Left ventricle myocardium inferior (tissue), 1 donor: Measurements from ENCODE around the gene ACTL8. TPM values are rescaled to one million over a fixed set of nuclear protein-coding genes. Genes with fewer than 3 reads are reported as not detected.

Experiments
- DNase-seq: peaks from one replicate; pipeline ENCODE4 v3.0.0-alpha.2; 2020
- H3K27ac ChIP-seq: fragments of 200-600 bp; replicated peaks from 2 replicates; pipeline ENCODE4 v1.8.0; 2021
- H3K27me3 ChIP-seq: fragments of 200-600 bp; 2 replicates; pipeline ENCODE4 v1.8.0; 2021; ENCODE audit warnings: low read depth
- H3K36me3 ChIP-seq: fragments of 200-600 bp; 2 replicates; pipeline ENCODE4 v1.8.0; 2021
- H3K4me1 ChIP-seq: fragments of 200-600 bp; 2 replicates; pipeline ENCODE4 v1.8.0; 2021
- H3K4me3 ChIP-seq: fragments of 200-600 bp; 2 replicates; pipeline ENCODE4 v1.8.0; 2021; ENCODE audit warnings: mild to moderate bottlenecking, moderate library complexity
- H3K9me3 ChIP-seq: fragments of 200-600 bp; replicated peaks from 2 replicates; pipeline ENCODE4 v1.8.0; 2021
- intact Hi-C: fragments of 100-400 bp; cut with micrococcal nuclease; formaldehyde crosslinking; loops from one replicate; pipeline ENCODE4 v1.11.0; 2022
- total RNA-seq: library from RNA; stranded (reverse); fragmentation: NEBNext Ultra II Directional; extraction: Animal tissue kit (Norgen Biotek cat#: 25700); gene quantifications from one replicate; pipeline ENCODE4 v1.2.1, GENCODE V29; 2021
- TF ChIP-seq, protein P1 (sequence below): fragments of 200-600 bp; IDR thresholded peaks from 2 replicates; pipeline ENCODE4 v1.8.0; 2021; ENCODE audit warnings: antibody characterized with exemption, mild to moderate bottlenecking, borderline replicate concordance
- donor health status: DM: no; HTN: yes; CAD: no; lungs with severe emphysema.

Gene ACTL8
- total RNA-seq, 1 donor from 2014 or later, result not detected

DNA sequence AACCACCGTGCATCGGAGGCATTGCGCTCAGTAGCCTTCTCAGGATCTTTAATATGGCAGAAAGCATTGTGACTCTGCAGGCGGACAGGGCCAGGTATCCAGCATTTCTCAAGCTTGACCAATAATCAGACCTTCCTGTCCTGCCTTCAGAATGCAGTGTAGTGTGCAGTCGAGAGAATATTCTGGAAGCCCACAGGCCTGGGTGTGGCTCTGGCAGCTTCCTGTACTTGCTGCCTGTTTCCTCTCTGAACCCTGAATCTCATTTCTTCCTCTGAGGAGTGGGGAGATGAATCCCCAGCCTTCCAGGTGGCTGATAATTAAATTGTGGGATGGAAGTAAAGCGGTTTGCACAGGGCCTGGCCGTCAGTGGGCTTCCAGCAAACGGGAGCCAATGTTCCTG, 42.3 kb downstream of the ACTL8 start:
- TF ChIP-seq, protein P1, sequence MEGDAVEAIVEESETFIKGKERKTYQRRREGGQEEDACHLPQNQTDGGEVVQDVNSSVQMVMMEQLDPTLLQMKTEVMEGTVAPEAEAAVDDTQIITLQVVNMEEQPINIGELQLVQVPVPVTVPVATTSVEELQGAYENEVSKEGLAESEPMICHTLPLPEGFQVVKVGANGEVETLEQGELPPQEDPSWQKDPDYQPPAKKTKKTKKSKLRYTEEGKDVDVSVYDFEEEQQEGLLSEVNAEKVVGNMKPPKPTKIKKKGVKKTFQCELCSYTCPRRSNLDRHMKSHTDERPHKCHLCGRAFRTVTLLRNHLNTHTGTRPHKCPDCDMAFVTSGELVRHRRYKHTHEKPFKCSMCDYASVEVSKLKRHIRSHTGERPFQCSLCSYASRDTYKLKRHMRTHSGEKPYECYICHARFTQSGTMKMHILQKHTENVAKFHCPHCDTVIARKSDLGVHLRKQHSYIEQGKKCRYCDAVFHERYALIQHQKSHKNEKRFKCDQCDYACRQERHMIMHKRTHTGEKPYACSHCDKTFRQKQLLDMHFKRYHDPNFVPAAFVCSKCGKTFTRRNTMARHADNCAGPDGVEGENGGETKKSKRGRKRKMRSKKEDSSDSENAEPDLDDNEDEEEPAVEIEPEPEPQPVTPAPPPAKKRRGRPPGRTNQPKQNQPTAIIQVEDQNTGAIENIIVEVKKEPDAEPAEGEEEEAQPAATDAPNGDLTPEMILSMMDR, result no peak

DNA sequence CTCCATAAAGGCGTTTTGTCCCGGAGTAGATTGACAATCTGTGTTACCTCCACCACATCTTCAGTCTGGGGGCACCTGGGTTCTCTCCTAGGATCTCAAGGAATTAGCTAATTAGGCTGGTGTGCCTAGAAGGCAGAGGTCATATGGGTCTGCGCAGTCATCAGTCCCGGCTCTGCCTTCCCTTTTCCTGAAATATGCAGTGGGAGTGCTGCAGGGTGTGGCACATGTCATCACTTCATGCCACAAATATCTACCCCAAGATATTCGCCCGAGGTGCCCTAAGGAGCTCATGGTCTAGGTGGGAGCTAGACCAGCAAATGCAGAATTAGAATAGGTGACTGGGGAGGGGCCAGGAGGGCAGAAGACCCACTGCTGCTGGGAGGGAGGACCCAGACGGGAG, 42.9 kb downstream of the ACTL8 start:
- intact Hi-C loops, result no loop called here
- Histone ChIP-seq H3K4me3 (no peak overlapping the region), H3K36me3 (no peaks in the 10 kb centered on the region), H3K9me3 (no peaks in the 10 kb centered on the region), H3K27me3 (peaks cover 88% of the 10 kb centered on the region), H3K4me1 (no peaks in the 10 kb centered on the region), H3K27ac (no peak overlapping the region)
- TF ChIP-seq, protein P1, result no peak
- DNase-seq, result no peak

More for the DNA sequence above, 42.3 kb downstream of the ACTL8 start:
- Histone ChIP-seq H3K27ac (no peak overlapping the region), H3K36me3 (no peaks in the 10 kb centered on the region), H3K27me3 (peaks cover 88% of the 10 kb centered on the region), H3K4me1 (no peaks in the 10 kb centered on the region), H3K9me3 (no peaks in the 10 kb centered on the region), H3K4me3 (no peak overlapping the region)
- no peak for DNase-seq
- intact Hi-C loops, result no loop called here

DNA sequence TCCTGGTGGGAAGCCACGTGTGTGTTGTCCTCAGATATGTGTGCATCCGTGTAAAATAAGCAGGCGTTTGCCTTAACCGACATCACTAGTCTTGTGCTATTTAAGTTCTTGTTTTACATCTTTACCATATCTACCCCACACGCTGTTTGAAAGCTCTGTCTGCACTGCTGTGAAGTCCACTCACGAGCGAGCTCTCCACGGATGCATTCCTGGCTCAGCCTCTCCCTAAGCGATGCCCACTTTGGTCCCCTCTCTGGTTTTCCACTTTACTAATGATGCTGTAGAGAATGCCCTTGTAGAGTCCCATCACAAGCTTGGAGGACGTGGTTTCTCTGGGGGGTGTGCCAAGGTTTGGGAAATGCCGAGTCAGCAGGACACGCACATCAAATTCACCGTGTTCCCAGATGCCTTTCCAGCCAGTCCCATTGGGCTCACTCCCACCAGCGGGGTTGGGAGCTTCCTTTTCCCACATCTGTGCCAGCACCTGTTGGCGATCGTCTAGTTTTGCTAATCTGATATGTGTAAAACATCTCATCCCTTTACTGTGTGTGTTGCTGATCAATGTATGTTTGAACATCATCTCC, 43.8 kb downstream of the ACTL8 start:
- TF ChIP-seq, protein P1, result no peak
- Histone ChIP-seq H3K9me3 (no peaks in the 10 kb centered on the region), H3K27me3 (peaks cover 88% of the 10 kb centered on the region), H3K4me3 (no peak overlapping the region), H3K27ac (no peak overlapping the region), H3K36me3 (no peaks in the 10 kb centered on the region), H3K4me1 (no peaks in the 10 kb centered on the region)
- intact Hi-C loops, result no loop called here
- no peak for DNase-seq

DNA sequence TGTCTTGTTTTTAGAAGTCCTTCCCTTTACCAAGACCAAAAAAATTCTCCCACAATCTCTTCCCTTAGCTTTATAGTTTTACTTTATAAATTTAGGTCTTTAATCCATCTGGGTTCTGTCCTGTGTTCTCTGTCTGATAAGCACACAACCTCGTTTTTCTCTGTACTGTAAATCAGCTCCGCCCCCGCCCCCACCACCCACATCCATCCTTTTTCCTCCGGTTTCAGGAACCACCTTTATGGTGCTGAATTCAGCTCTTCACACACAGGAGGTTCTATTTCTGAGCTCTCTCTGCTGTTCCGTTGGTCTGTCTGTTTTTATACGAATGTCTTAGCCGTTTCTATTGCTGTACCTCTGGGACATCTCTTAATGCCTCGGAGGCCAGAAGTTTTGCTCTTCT, 44.5 kb downstream of the ACTL8 start:
- Histone ChIP-seq H3K36me3 (no peaks in the 10 kb centered on the region), H3K27me3 (peaks cover 85% of the 10 kb centered on the region), H3K27ac (no peak overlapping the region), H3K4me3 (no peak overlapping the region), H3K9me3 (no peaks in the 10 kb centered on the region), H3K4me1 (no peaks in the 10 kb centered on the region)
- TF ChIP-seq, protein P1, result no peak
- intact Hi-C loops, result no loop called here
- DNase-seq, result no peak

DNA sequence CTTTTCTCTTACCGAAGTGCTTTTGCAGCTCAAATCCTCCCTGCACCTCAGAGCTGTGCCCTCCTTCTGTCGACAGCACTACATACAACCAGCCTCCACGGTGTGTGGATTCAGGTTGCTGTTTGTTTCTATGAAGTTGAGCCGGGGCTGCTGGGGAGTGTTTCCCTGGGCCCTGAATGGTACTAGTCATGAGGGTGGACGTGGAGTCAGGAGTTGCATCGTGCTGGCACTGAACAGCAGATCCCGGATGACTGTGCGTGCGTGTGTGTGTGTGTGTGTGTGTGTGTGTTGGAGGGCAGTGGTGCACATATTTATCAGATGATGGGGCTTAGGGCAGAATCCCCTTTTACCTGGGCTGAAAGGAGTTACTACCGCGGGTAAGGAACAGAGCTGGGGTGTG, 47.0 kb downstream of the ACTL8 start:
- TF ChIP-seq, protein P1, result no peak
- no peak overlapping the region for H3K4me3 ChIP-seq
- H3K36me3 ChIP-seq, result no peaks in the 10 kb centered on the region
- intact Hi-C loops, result no loop called here
- H3K9me3 ChIP-seq, result no peaks in the 10 kb centered on the region
- no peaks in the 10 kb centered on the region for H3K4me1 ChIP-seq
- H3K27me3 ChIP-seq, result peaks cover 68% of the 10 kb centered on the region
- DNase-seq, result no peak
- no peak overlapping the region for H3K27ac ChIP-seq
